ENCODE results near the gene P3H4.

P3H4 gene

GRCh38 chr17:41796121-41796895 lies 15.4 kb downstream of the P3H4 start:
- Histone ChIP-seq H3K27ac (no peak overlapping the region), H3K4me1 (peaks cover 24% of the 10 kb centered on the region), H3K4me2 (ENCODE audit: low read length) (no peak overlapping the region), H2AFZ (no peak overlapping the region), H3K4me3 (ENCODE audit: low read depth, low read length) (no peak overlapping the region), H3K27me3 (ENCODE audit: control insufficient read depth, insufficient read depth, low read length) (no peaks in the 10 kb centered on the region), H3K9me3 (ENCODE audit: control insufficient read depth, low read length) (no peaks in the 10 kb centered on the region), H3K9ac (no peak overlapping the region), H3K79me2 (no peaks in the 10 kb centered on the region), H3K36me3 (ENCODE audit: control insufficient read depth, insufficient read depth, low read length) (no peaks in the 10 kb centered on the region)
- TF ChIP-seq, protein P1, sequence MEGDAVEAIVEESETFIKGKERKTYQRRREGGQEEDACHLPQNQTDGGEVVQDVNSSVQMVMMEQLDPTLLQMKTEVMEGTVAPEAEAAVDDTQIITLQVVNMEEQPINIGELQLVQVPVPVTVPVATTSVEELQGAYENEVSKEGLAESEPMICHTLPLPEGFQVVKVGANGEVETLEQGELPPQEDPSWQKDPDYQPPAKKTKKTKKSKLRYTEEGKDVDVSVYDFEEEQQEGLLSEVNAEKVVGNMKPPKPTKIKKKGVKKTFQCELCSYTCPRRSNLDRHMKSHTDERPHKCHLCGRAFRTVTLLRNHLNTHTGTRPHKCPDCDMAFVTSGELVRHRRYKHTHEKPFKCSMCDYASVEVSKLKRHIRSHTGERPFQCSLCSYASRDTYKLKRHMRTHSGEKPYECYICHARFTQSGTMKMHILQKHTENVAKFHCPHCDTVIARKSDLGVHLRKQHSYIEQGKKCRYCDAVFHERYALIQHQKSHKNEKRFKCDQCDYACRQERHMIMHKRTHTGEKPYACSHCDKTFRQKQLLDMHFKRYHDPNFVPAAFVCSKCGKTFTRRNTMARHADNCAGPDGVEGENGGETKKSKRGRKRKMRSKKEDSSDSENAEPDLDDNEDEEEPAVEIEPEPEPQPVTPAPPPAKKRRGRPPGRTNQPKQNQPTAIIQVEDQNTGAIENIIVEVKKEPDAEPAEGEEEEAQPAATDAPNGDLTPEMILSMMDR (IDR thresholded peaks at IDR 0.05), result no peak

- no peaks in the 10 kb centered on the region for H3K9me3 ChIP-seq (ENCODE audit: control insufficient read depth, low read length)
- no peak overlapping the region for H3K27ac ChIP-seq
- H3K36me3 ChIP-seq (ENCODE audit: control insufficient read depth, insufficient read depth, low read length), result no peaks in the 10 kb centered on the region
- no peak overlapping the region for H3K9ac ChIP-seq
- peaks cover 15% of the 10 kb centered on the region for H3K4me1 ChIP-seq
- no peak overlapping the region for H3K4me3 ChIP-seq (ENCODE audit: low read depth, low read length)
- TF ChIP-seq, protein P1 (IDR thresholded peaks at IDR 0.05), result no peak
- H3K4me2 ChIP-seq (ENCODE audit: low read length), result no peak overlapping the region
- H3K27me3 ChIP-seq (ENCODE audit: control insufficient read depth, insufficient read depth, low read length), result no peaks in the 10 kb centered on the region
- no peak overlapping the region for H2AFZ ChIP-seq
- no peaks in the 10 kb centered on the region for H3K79me2 ChIP-seq
These were observed 17.2 kb downstream of the P3H4 start for GRCh38 chr17:41794540-41794975.

GRCh38 chr17:41793784-41794539 lies 17.8 kb downstream of the P3H4 start:
- Histone ChIP-seq H3K4me1 (peaks cover 15% of the 10 kb centered on the region), H3K36me3 (ENCODE audit: control insufficient read depth, insufficient read depth, low read length) (no peaks in the 10 kb centered on the region), H3K27ac (peak overlapping the region; percentile 90), H3K27me3 (ENCODE audit: control insufficient read depth, insufficient read depth, low read length) (no peaks in the 10 kb centered on the region), H3K4me2 (ENCODE audit: low read length) (peak overlapping the region; percentile 63), H3K9ac (no peak overlapping the region), H3K79me2 (no peaks in the 10 kb centered on the region), H2AFZ (peak overlapping the region; percentile 77), H3K9me3 (ENCODE audit: control insufficient read depth, low read length) (no peaks in the 10 kb centered on the region), H3K4me3 (ENCODE audit: low read depth, low read length) (no peak overlapping the region)
- TF ChIP-seq, protein P1 (IDR thresholded peaks at IDR 0.05), result no peak

- no peak overlapping the region for H3K9ac ChIP-seq
- peaks cover 15% of the 10 kb centered on the region for H3K4me1 ChIP-seq
- H3K27me3 ChIP-seq (ENCODE audit: control insufficient read depth, insufficient read depth, low read length), result no peaks in the 10 kb centered on the region
- TF ChIP-seq, protein P1 (IDR thresholded peaks at IDR 0.05), result no peak
- peak overlapping the region; percentile 36 for H3K4me3 ChIP-seq (ENCODE audit: low read depth, low read length)
- H3K4me2 ChIP-seq (ENCODE audit: low read length), result peak overlapping the region; percentile 63
- H2AFZ ChIP-seq, result peak overlapping the region; percentile 77
- H3K79me2 ChIP-seq, result no peaks in the 10 kb centered on the region
- no peaks in the 10 kb centered on the region for H3K36me3 ChIP-seq (ENCODE audit: control insufficient read depth, insufficient read depth, low read length)
- no peaks in the 10 kb centered on the region for H3K9me3 ChIP-seq (ENCODE audit: control insufficient read depth, low read length)
- H3K27ac ChIP-seq, result peak overlapping the region; percentile 90
These were observed 18.6 kb downstream of the P3H4 start for GRCh38 chr17:41792845-41793783.
